HepG2 (cell line): ENCODE results near the gene FAM83G. TPM values are rescaled to one million over a fixed set of nuclear protein-coding genes. Genes with fewer than 3 reads are reported as not detected.

ENCODE experiments used
- ARID5B ChIP-seq: IDR thresholded peaks from 2 replicates; pipeline ENCODE4 v1.4.0; 2020; ENCODE audit warnings: mild to moderate bottlenecking, missing genetic modification reagents
- BCL6 ChIP-seq: IDR thresholded peaks from 2 replicates; pipeline ENCODE4 v1.6.1; 2016; ENCODE audit warnings: missing genetic modification reagents, missing compliant biosample characterization
- CC2D1A ChIP-seq: sonication (generic); formaldehyde crosslinking; IDR thresholded peaks from 2 replicates; pipeline ENCODE4 v1.8.1; 2023; ENCODE audit warnings: mild to moderate bottlenecking, missing genetic modification reagents
- FOXA1 ChIP-seq, 2 experiments: fragments of 450-650 bp in 1 of 2; sonication (generic) in 1 of 2; formaldehyde crosslinking in 1 of 2; IDR thresholded peaks; 2 replicates each; pipeline versions ENCODE4 v1.4.0 to v1.6.1; 2016 to 2020; ENCODE audit warnings: missing genetic modification reagents in 1 of 2
- GABPA ChIP-seq, 2 experiments: IDR thresholded peaks; 2 replicates each; pipeline ENCODE4 v1.6.1; 2011 to 2016; ENCODE audit warnings: low read depth in 2 of 2, low read length in 1 of 2, missing biosample characterization in 1 of 2, missing genetic modification characterization in 1 of 2
- HNRNPH1 ChIP-seq: fragments of 200-400 bp; formaldehyde crosslinking; optimal IDR thresholded peaks from 2 replicates; pipeline ENCODE3; 2017; ENCODE audit warnings: mild to moderate bottlenecking, low read depth, low read length
- MAFK ChIP-seq, 2 experiments: IDR thresholded peaks in 1 of 2; conservative IDR thresholded peaks in 1 of 2; 2 replicates each; pipeline ENCODE4 v1.6.1; 2011; ENCODE audit warnings: improper control_type of control experiment in 2 of 2, low read length in 2 of 2
- MLLT10 ChIP-seq: sonication (generic); formaldehyde crosslinking; IDR thresholded peaks from 2 replicates; pipeline ENCODE4 v1.4.0; 2020; ENCODE audit warnings: missing genetic modification reagents
- MZF1 ChIP-seq: sonication (generic); formaldehyde crosslinking; IDR thresholded peaks from 2 replicates; pipeline ENCODE4 v1.8.1; 2023; ENCODE audit warnings: mild to moderate bottlenecking, missing genetic modification reagents, borderline replicate concordance
- NRL ChIP-seq: sonication (generic); formaldehyde crosslinking; IDR thresholded peaks from 2 replicates; pipeline ENCODE4 v1.5.0; 2020; ENCODE audit warnings: missing genetic modification reagents, mild to moderate bottlenecking, moderate library complexity, borderline replicate concordance
- RBM39 ChIP-seq: fragments of 200-400 bp; formaldehyde crosslinking; IDR thresholded peaks from one replicate; pipeline ENCODE4 v1.6.1; 2018; ENCODE audit warnings: antibody characterized with exemption, mild to moderate bottlenecking, low read depth, low read length; ENCODE audit not compliant: poor library complexity, severe bottlenecking
- RFX5 ChIP-seq: IDR thresholded peaks from 2 replicates; pipeline ENCODE4 v1.6.1; 2011; ENCODE audit warnings: low read depth, low read length, improper control_type of control experiment
- SETDB1 ChIP-seq: sonication (generic); formaldehyde crosslinking; IDR thresholded peaks from 2 replicates; pipeline ENCODE4 v1.5.1; 2020; ENCODE audit warnings: missing genetic modification reagents, mild to moderate bottlenecking, borderline replicate concordance
- THYN1 ChIP-seq: sonication (generic); formaldehyde crosslinking; IDR thresholded peaks from 2 replicates; pipeline ENCODE4 v1.8.1; 2023; ENCODE audit warnings: low read depth, mild to moderate bottlenecking, moderate library complexity, missing genetic modification reagents, borderline replicate concordance
- ZNF235 ChIP-seq: sonication (generic); formaldehyde crosslinking; IDR thresholded peaks from 2 replicates; pipeline ENCODE4 v1.8.1; 2023; ENCODE audit warnings: mild to moderate bottlenecking, missing genetic modification reagents, borderline replicate concordance
- ZNF264 ChIP-seq: sonication (generic); formaldehyde crosslinking; IDR thresholded peaks from 2 replicates; pipeline ENCODE4 v1.4.0; 2020; ENCODE audit warnings: missing genetic modification reagents
- ZNF432 ChIP-seq: sonication (generic); formaldehyde crosslinking; IDR thresholded peaks from 2 replicates; pipeline ENCODE4 v1.5.0; 2020; ENCODE audit warnings: missing genetic modification reagents, mild to moderate bottlenecking, borderline replicate concordance
- ZNF761 ChIP-seq: sonication (generic); formaldehyde crosslinking; conservative IDR thresholded peaks from 2 replicates; pipeline ENCODE4 v1.4.0; 2020; ENCODE audit warnings: mild to moderate bottlenecking, missing genetic modification reagents
- ZSCAN31 ChIP-seq: sonication (generic); formaldehyde crosslinking; IDR thresholded peaks from 2 replicates; pipeline ENCODE4 v1.5.0; 2020; ENCODE audit warnings: low read depth, mild to moderate bottlenecking, missing genetic modification reagents
- polyA plus RNA-seq, 8 experiments: library from polyadenylated mRNA; depleted of rRNA in 3 of 8; stranded (reverse) in 7 of 8; unstranded in 1 of 8; fragments of >200 nt; fragmentation: Illumina TruSeq in 4 of 8; extraction: Trizol in 4 of 8; gene quantifications; 2 replicates each; pipeline versions ENCODE4 v1.2.1 to v1.2.3, GENCODE V29; 2011 to 2016; ENCODE audit warnings: low read depth in 4 of 8, missing spikeins in 1 of 8, mixed read lengths in 1 of 8; ENCODE audit not compliant: insufficient read depth in 1 of 8
- total RNA-seq, 5 experiments: library from RNA; depleted of rRNA; stranded (reverse); fragments of >200 nt; fragmentation: Illumina TruSeq; extraction: Trizol; gene quantifications; 2 replicates each; pipeline ENCODE4 v1.2.3, GENCODE V29; 2016; ENCODE audit warnings: low read depth in 1 of 5
- TF ChIP-seq, protein P1 (sequence below): sonication (generic); formaldehyde crosslinking; IDR thresholded peaks from 2 replicates; pipeline ENCODE4 v1.8.1; 2023; ENCODE audit warnings: missing genetic modification reagents, mild to moderate bottlenecking, borderline replicate concordance
- TF ChIP-seq, protein P2 (sequence below): sonication (generic); formaldehyde crosslinking; IDR thresholded peaks from 2 replicates; pipeline ENCODE4 v1.8.0; 2022; ENCODE audit warnings: mild to moderate bottlenecking, missing genetic modification reagents
- TF ChIP-seq, protein P3 (sequence below): IDR thresholded peaks from 2 replicates; pipeline ENCODE4 v1.6.1; 2012; ENCODE audit warnings: low read depth, low read length, improper control_type of control experiment

Gene FAM83G
- total and polyA plus RNA-seq, 2 of the 13 experiments (the other 11 are each of a cell fraction or from before 2014, with no cell fraction given) = 13.7 to 18.6 TPM

DNA sequence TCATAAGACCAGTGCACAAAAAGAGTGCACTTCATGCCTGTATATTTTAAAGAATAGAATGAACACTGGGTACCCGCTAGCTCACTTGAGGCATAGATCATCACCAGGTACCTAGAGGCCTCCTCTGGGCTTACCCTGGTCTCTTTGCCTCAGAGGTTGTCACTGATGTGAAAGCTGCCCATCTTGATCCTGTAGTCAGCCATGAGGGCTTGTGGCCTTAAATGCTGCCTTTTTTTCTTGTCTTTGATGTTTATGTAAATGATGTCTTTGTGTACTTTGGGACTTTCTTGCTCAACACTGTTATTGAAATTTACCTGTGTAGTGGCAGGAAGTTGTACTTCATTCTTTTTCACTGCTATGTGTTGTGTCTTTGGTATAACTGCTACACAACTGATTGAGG is 79.4 kb downstream of the FAM83G start (continued):
- no peak for TF ChIP-seq HNRNPH1
- peak; percentile 62 for TF ChIP-seq FOXA1 (IDR thresholded peaks at IDR 0.05)
- TF ChIP-seq FOXA1 (CRISPR knock-in tag; IDR thresholded peaks at IDR 0.05) = peak; percentile 93
- TF ChIP-seq MAFK (conservative IDR thresholded peaks at IDR 0.05 in 1 of 2, IDR thresholded peaks at IDR 0.05 in 1 of 2; ENCODE audit: low read length in 2 of 2) = no peak
- TF ChIP-seq RFX5 = no peak
- TF ChIP-seq RBM39 = no peak
- no peak for TF ChIP-seq NRL (CRISPR knock-in tag)
- TF ChIP-seq ZNF264 (CRISPR knock-in tag) = no peak
- no peak for TF ChIP-seq ZNF235 (CRISPR knock-in tag)
- no peak for TF ChIP-seq ZNF761 (CRISPR knock-in tag)
- no peak for TF ChIP-seq ZSCAN31 (CRISPR knock-in tag)
- TF ChIP-seq, protein P1, sequence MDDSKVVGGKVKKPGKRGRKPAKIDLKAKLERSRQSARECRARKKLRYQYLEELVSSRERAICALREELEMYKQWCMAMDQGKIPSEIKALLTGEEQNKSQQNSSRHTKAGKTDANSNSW (CRISPR knock-in tag) = no peak
- no peak for TF ChIP-seq GABPA (IDR thresholded peaks at IDR 0.05; ENCODE audit: low read depth, low read length)
- peak; percentile 32; the same call in 1 of the 2 replicates for TF ChIP-seq GABPA (CRISPR knock-in tag; IDR thresholded peaks at IDR 0.05; ENCODE audit: low read depth)
- peak; percentile 44; the same call in 1 of the 2 replicates for TF ChIP-seq BCL6 (CRISPR knock-in tag)
- peak; percentile 90 for TF ChIP-seq ARID5B (CRISPR knock-in tag)
- no peak for TF ChIP-seq CC2D1A (CRISPR knock-in tag)
- no peak for TF ChIP-seq SETDB1
- no peak for TF ChIP-seq ZNF432 (CRISPR knock-in tag)
- TF ChIP-seq MZF1 = no peak
- TF ChIP-seq, protein P2, sequence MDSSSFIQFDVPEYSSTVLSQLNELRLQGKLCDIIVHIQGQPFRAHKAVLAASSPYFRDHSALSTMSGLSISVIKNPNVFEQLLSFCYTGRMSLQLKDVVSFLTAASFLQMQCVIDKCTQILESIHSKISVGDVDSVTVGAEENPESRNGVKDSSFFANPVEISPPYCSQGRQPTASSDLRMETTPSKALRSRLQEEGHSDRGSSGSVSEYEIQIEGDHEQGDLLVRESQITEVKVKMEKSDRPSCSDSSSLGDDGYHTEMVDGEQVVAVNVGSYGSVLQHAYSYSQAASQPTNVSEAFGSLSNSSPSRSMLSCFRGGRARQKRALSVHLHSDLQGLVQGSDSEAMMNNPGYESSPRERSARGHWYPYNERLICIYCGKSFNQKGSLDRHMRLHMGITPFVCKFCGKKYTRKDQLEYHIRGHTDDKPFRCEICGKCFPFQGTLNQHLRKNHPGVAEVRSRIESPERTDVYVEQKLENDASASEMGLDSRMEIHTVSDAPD (CRISPR knock-in tag) = no peak
- TF ChIP-seq, protein P3, sequence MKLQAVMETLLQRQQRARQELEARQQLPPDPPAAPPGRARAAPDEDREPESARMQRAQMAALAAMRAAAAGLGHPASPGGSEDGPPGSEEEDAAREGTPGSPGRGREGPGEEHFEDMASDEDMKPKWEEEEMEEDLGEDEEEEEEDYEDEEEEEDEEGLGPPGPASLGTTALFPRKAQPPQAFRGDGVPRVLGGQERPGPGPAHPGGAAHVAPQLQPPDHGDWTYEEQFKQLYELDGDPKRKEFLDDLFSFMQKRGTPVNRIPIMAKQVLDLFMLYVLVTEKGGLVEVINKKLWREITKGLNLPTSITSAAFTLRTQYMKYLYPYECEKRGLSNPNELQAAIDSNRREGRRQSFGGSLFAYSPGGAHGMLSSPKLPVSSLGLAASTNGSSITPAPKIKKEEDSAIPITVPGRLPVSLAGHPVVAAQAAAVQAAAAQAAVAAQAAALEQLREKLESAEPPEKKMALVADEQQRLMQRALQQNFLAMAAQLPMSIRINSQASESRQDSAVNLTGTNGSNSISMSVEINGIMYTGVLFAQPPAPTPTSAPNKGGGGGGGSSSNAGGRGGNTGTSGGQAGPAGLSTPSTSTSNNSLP = no peak
- TF ChIP-seq THYN1 (CRISPR knock-in tag) = no peak
- TF ChIP-seq MLLT10 (CRISPR knock-in tag) = no peak
